B cell (primary cell): ENCODE results near the gene UBE2D3. TPM values are rescaled to one million over a fixed set of nuclear protein-coding genes. Genes with fewer than 3 reads are reported as not detected.

ENCODE experiments used
- ATAC-seq: fragments of 200-7000 bp; cut with Tn5 transposase; one replicate; pipeline ENCODE4 v1.10.0; 2021; ENCODE audit warnings: low read depth, mild to moderate bottlenecking, moderate number of reproducible peaks, moderate library complexity
- CTCF ChIA-PET: fragments of 350-600 bp; sonication (Branson Sonifier 250); formaldehyde crosslinking; loops from one replicate; lab custom pipeline; 2021; ENCODE audit warnings: antibody characterized with exemption, inconsistent platforms; lab: Charles Lee
- POLR2A ChIA-PET: fragments of 350-600 bp; sonication (Branson Sonifier 250); formaldehyde crosslinking; loops from one replicate; lab custom pipeline; 2021; ENCODE audit warnings: antibody characterized with exemption; lab: Charles Lee
- DNase-seq: peaks from one replicate; pipeline ENCODE4 v3.0.0; 2013
- H2AFZ ChIP-seq: 2 replicates; pipeline ENCODE4 v1.6.1; 2012; ENCODE audit warnings: mild to moderate bottlenecking, low read depth, low read length; ENCODE audit not compliant: insufficient read depth, poor library complexity, severe bottlenecking
- H3K27ac ChIP-seq, 2 donors: 1 replicate in 1 of 2; 2 replicates in 1 of 2; pipeline ENCODE4 v1.5.1; 2012 to 2013; ENCODE audit warnings: low read length in 2 of 2, mild to moderate bottlenecking in 2 of 2, moderate library complexity in 1 of 2
- H3K27me3 ChIP-seq, 4 experiments: fragments of 200-600 bp in 1 of 4; sonication (generic) in 1 of 4; replicated peaks in 1 of 4; 1 replicate in 2 of 4; 2 replicates in 2 of 4; pipeline versions ENCODE4 v1.6.1 to v1.7.0; 2013 to 2016; ENCODE audit warnings: low read length in 3 of 4, mild to moderate bottlenecking in 2 of 4, mixed read lengths in 1 of 4, moderate library complexity in 1 of 4; ENCODE audit not compliant: insufficient read depth in 4 of 4, control insufficient read depth in 3 of 4; ENCODE audit errors: control extremely low read depth in 1 of 4
- H3K36me3 ChIP-seq, 2 experiments: replicated peaks in 1 of 2; 1 replicate in 1 of 2; 2 replicates in 1 of 2; pipeline versions ENCODE4 v1.6.1 to v1.7.1; 2013; ENCODE audit warnings: low read length in 1 of 2; ENCODE audit not compliant: insufficient read depth in 2 of 2, control insufficient read depth in 1 of 2; ENCODE audit errors: control extremely low read depth in 1 of 2, extremely low read depth in 1 of 2
- H3K4me1 ChIP-seq, 2 donors: fragments of 200-600 bp in 1 of 2; sonication (generic) in 1 of 2; 1 replicate in 1 of 2; 2 replicates in 1 of 2; pipeline versions ENCODE4 v1.5.1 to v1.6.1; 2013 to 2017; ENCODE audit warnings: low read length in 2 of 2; ENCODE audit not compliant: control insufficient read depth in 2 of 2, insufficient read depth in 2 of 2
- H3K4me2 ChIP-seq: replicated peaks from 2 replicates; pipeline ENCODE3; 2012; ENCODE audit warnings: mild to moderate bottlenecking, low read depth, low read length; ENCODE audit not compliant: poor library complexity, severe bottlenecking
- H3K4me3 ChIP-seq, 5 experiments: fragments of 200-600 bp in 1 of 5; sonication (generic) in 1 of 5; 1 replicate in 3 of 5; 2 replicates in 2 of 5; pipeline versions ENCODE4 v1.5.1 to v1.7.0; 2011 to 2016; ENCODE audit warnings: low read length in 4 of 5, mild to moderate bottlenecking in 4 of 5, low read depth in 2 of 5, control low read depth in 1 of 5, moderate library complexity in 1 of 5; ENCODE audit not compliant: insufficient read depth in 1 of 5; ENCODE audit errors: control extremely low read depth in 1 of 5, extremely low read depth in 1 of 5
- H3K79me2 ChIP-seq: fragments of 200-600 bp; sonication (generic); one replicate; pipeline ENCODE4 v1.6.0; 2016; ENCODE audit warnings: low read length; ENCODE audit not compliant: control insufficient read depth, insufficient read depth
- H3K9ac ChIP-seq: fragments of 200-600 bp; sonication (generic); 2 replicates; pipeline ENCODE4 v1.6.1; 2017; ENCODE audit warnings: mild to moderate bottlenecking, low read length, moderate library complexity
- H3K9me3 ChIP-seq, 3 donors: one replicate each; pipeline versions ENCODE4 v1.6.1 to v1.7.1; 2013; ENCODE audit warnings: low read length in 2 of 3; ENCODE audit not compliant: control insufficient read depth in 2 of 3, insufficient read depth in 1 of 3; ENCODE audit errors: control extremely low read depth in 1 of 3
- H4K20me1 ChIP-seq: 2 replicates; pipeline ENCODE4 v1.6.0; 2012; ENCODE audit warnings: mild to moderate bottlenecking, low read length; ENCODE audit not compliant: insufficient read depth, control insufficient read depth, poor library complexity, severe bottlenecking
- H3K27ac Mint-ChIP-seq: one replicate; pipeline ENCODE4 v1.8.0; 2021; ENCODE audit warnings: mixed read lengths
- H3K27me3 Mint-ChIP-seq: one replicate; pipeline ENCODE4 v1.8.0; 2021; ENCODE audit warnings: mixed read lengths
- H3K4me1 Mint-ChIP-seq: one replicate; pipeline ENCODE4 v1.8.0; 2021; ENCODE audit warnings: mixed read lengths
- H3K4me3 Mint-ChIP-seq: one replicate; pipeline ENCODE4 v1.8.0; 2021; ENCODE audit warnings: mixed read lengths
- H3K9me3 Mint-ChIP-seq: one replicate; pipeline ENCODE4 v1.8.0; 2022; ENCODE audit warnings: mixed read lengths; ENCODE audit not compliant: insufficient read depth
- EZH2 ChIP-seq: IDR thresholded peaks from 2 replicates; pipeline ENCODE4 v1.6.1; 2012; ENCODE audit warnings: borderline replicate concordance, low read depth, mild to moderate bottlenecking, moderate library complexity, low read length; ENCODE audit not compliant: insufficient read depth, poor library complexity, severe bottlenecking
- WGBS: methylation state at CpG from one replicate; pipeline ENCODE4 v1.1.5; 2013; ENCODE audit warnings: missing lambda C conversion rate; ENCODE audit not compliant: insufficient coverage; 5-methylcytosine and 5-hydroxymethylcytosine counted together
- intact Hi-C: fragments of 100-400 bp; cut with micrococcal nuclease; formaldehyde crosslinking; loops from one replicate; pipeline ENCODE4 v1.10.0; 2022
- polyA plus RNA-seq: library from polyadenylated mRNA; depleted of rRNA; stranded (reverse); fragments of >200 nt; gene quantifications from 2 replicates; pipeline ENCODE4 v1.2.3, GENCODE V29; 2012
- total RNA-seq, 2 donors: library from RNA; stranded (reverse); fragments of 120-200 nt in 1 of 2; gene quantifications; 1 replicate in 1 of 2; 2 replicates in 1 of 2; pipeline versions ENCODE4 v1.2.3 to v1.2.4, GENCODE V29; 2013 to 2022
- TF ChIP-seq, protein P1 (sequence below): fragments of 200-600 bp; IDR thresholded peaks from one replicate; pipeline ENCODE4 v1.8.0; 2022; ENCODE audit warnings: antibody characterized with exemption, mild to moderate bottlenecking

The UBE2D3 gene
- total and polyA plus RNA-seq, 2 donors (not counting 1 experiment from before 2014, with no cell fraction given): 223 to 264 TPM

DNA sequence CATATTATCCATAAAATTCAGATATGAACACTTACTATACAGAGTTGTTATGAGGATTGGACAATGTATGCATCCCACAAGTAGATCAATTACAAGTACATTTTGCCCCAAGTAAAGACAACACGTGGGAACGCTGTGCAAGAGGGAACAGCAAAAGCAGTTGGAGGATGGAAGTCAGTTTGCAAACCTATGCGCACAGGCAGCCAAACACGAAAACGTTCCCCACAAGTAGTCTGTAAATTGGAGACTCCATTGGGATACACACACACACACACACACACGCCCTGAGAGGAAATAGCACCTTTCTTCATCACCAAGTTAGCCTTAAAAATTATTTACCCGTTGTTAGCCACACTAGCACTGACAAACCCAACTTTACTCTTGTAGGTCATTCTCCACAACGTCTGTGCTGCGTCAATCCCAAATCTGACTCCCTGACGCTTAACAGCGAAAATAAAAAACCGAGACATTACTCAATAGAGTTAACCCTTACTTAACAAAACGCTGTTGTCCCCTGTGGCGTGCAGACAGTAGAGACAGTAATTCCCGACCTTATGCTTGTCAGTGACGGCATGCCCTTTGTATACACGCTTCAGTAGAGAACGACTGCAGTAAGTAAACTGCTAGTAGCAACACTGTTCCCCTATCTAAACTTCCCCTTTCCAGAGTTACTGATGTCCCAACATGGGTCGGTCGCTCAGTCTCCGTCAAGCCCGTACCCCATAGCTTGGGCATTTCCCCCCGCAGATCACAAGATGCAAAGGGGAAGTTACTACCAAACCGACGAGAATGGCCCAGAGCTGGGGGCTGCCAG lies 67.3 kb downstream of the UBE2D3 start:
- peak overlapping the region; percentile 69 to 99 (median 87) for H3K4me3 ChIP-seq
- peak overlapping the region; percentile 90 for H3K4me2 ChIP-seq
- ChIA-PET CTCF (interaction anchor here (0.6 to 1.8 kb wide), 10 partner anchors 11 to 331 kb away, joined by 3 to 13 read pairs (median 4); partner anchors contain the start of genes CISD2 and UBE2D3), POLR2A (interaction anchor here (0.6 to 3.1 kb wide), 8 partner anchors 14 to 317 kb away, joined by 3 to 74 read pairs (median 4); partner anchors contain the start of genes CISD2, SLC9B2 and UBE2D3)
- H3K36me3 ChIP-seq: peaks cover 0 to 2% of the 10 kb centered on the region in 2 experiments
- H3K9me3 ChIP-seq: no peaks in the 10 kb centered on the region
- H4K20me1 ChIP-seq: no peaks in the 10 kb centered on the region
- H2AFZ ChIP-seq: peak overlapping the region; percentile 78
- peaks cover 29 to 35% of the 10 kb centered on the region in 2 donors for H3K4me1 ChIP-seq
- peak; percentile 78 for ATAC-seq
- peak overlapping the region; percentile 98 for H3K27ac ChIP-seq
- intact Hi-C loops: loop anchor here (1.0 to 5.0 kb wide), 8 partner anchors 17 to 337 kb away; partner anchors contain the start of genes BDH2, NFKB1 and SLC9B1
- WGBS: 1% methylated on average over 25 of the region's 25 CpGs
- peaks cover 53% of the 10 kb centered on the region for H3K79me2 ChIP-seq
- no peaks in the 10 kb centered on the region for H3K27me3 Mint-ChIP-seq
- no peaks in the 10 kb centered on the region for H3K27me3 ChIP-seq
- TF ChIP-seq, protein P1, sequence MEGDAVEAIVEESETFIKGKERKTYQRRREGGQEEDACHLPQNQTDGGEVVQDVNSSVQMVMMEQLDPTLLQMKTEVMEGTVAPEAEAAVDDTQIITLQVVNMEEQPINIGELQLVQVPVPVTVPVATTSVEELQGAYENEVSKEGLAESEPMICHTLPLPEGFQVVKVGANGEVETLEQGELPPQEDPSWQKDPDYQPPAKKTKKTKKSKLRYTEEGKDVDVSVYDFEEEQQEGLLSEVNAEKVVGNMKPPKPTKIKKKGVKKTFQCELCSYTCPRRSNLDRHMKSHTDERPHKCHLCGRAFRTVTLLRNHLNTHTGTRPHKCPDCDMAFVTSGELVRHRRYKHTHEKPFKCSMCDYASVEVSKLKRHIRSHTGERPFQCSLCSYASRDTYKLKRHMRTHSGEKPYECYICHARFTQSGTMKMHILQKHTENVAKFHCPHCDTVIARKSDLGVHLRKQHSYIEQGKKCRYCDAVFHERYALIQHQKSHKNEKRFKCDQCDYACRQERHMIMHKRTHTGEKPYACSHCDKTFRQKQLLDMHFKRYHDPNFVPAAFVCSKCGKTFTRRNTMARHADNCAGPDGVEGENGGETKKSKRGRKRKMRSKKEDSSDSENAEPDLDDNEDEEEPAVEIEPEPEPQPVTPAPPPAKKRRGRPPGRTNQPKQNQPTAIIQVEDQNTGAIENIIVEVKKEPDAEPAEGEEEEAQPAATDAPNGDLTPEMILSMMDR: no peak
- TF ChIP-seq EZH2: no peak
- peaks cover 54% of the 10 kb centered on the region for H3K4me1 Mint-ChIP-seq
- peak; percentile 97 for DNase-seq
- peak overlapping the region; percentile 93 for H3K9ac ChIP-seq
- H3K27ac Mint-ChIP-seq: peak overlapping the region; percentile 97
- H3K9me3 Mint-ChIP-seq: no peaks in the 10 kb centered on the region
- peak overlapping the region; percentile 96 for H3K4me3 Mint-ChIP-seq
